ENCODE results near the gene GGA1. TPM values are rescaled to one million over a fixed set of nuclear protein-coding genes. Genes with fewer than 3 reads are reported as not detected.

The GGA1 gene
- total and polyA plus RNA-seq, 11 donors: 22.7 to 45.7 (median 27.4) TPM

- intact Hi-C loops (cut with DNase I): loop anchor here in 1 of 10 donors (10.0 kb wide), 1 partner anchor 263 kb away; no protein-coding TSS in a partner anchor
- Histone ChIP-seq H3K36me3 (no peaks in the 10 kb centered on the region), H3K27ac (no peak overlapping the region), H3K4me1 (peaks cover 0 to 32% (median 4%) of the 10 kb centered on the region in 12 donors), H3K9me3 (no peaks in the 10 kb centered on the region), H3K4me3 (no peak overlapping the region), H3K27me3 (no peaks in the 10 kb centered on the region)
- TF ChIP-seq CTCF (IDR thresholded peaks at IDR 0.05) (no peak), POLR2A (IDR thresholded peaks at IDR 0.05) (no peak)
- WGBS, 4 donors: 92 to 97% (median 93%) methylated on average over 5 of the region's 5 CpGs
- no peak for ATAC-seq
- no peak for DNase-seq
Measured at GRCh38 chr22:37578002-37578401, 30.6 kb upstream of the GGA1 start.

GRCh38 chr22:37581504-37581903 is 27.1 kb upstream of the GGA1 start:
- ATAC-seq (peak; percentile 79 to 92 (median 88)), DNase-seq (peak; percentile 39 to 82 (median 76))
- peak overlapping the region in 2 of 12 donors; percentile 13 to 32 for H3K27ac ChIP-seq
- TF ChIP-seq POLR2A (IDR thresholded peaks at IDR 0.05) (no peak), CTCF (IDR thresholded peaks at IDR 0.05) (no peak)
- 9 to 23% (median 17%) methylated on average over 9 of the region's 9 CpGs for WGBS, 4 donors
- no peak overlapping the region for H3K4me3 ChIP-seq
- no peaks in the 10 kb centered on the region for H3K27me3 ChIP-seq
- intact Hi-C loops (cut with DNase I): no loop called here
- no peaks in the 10 kb centered on the region for H3K36me3 ChIP-seq
- no peaks in the 10 kb centered on the region for H3K9me3 ChIP-seq
- H3K4me1 ChIP-seq: peaks cover 0 to 32% (median 4%) of the 10 kb centered on the region in 12 donors

GRCh38 chr22:37582526-37582925 is 26.1 kb upstream of the GGA1 start:
- DNase-seq (no peak), ATAC-seq (no peak)
- no peaks in the 10 kb centered on the region for H3K36me3 ChIP-seq
- H3K4me3 ChIP-seq: no peak overlapping the region
- intact Hi-C loops (cut with DNase I): no loop called here
- TF ChIP-seq CTCF (IDR thresholded peaks at IDR 0.05): no peak
- no peak for TF ChIP-seq POLR2A (IDR thresholded peaks at IDR 0.05)
- H3K27ac ChIP-seq: no peak overlapping the region
- H3K9me3 ChIP-seq: no peaks in the 10 kb centered on the region
- H3K27me3 ChIP-seq: no peaks in the 10 kb centered on the region
- H3K4me1 ChIP-seq: peaks cover 0 to 32% (median 4%) of the 10 kb centered on the region in 12 donors
- 68 to 95% (median 87%) methylated on average over 4 of the region's 4 CpGs for WGBS, 4 donors

GRCh38 chr22:37588546-37589215 is 20.0 kb upstream of the GGA1 start:
- DNase-seq (no peak), ATAC-seq (no peak)
- TF ChIP-seq CTCF (IDR thresholded peaks at IDR 0.05): no peak
- no peak for TF ChIP-seq POLR2A (IDR thresholded peaks at IDR 0.05)
- intact Hi-C loops (cut with DNase I): no loop called here
- Histone ChIP-seq H3K9me3 (no peaks in the 10 kb centered on the region), H3K27me3 (no peaks in the 10 kb centered on the region), H3K27ac (no peak overlapping the region), H3K4me1 (peaks cover 0 to 25% (median 2%) of the 10 kb centered on the region in 12 donors), H3K4me3 (no peak overlapping the region), H3K36me3 (no peaks in the 10 kb centered on the region)
- 69 to 78% (median 70%) methylated on average over 9 to 11 of the region's 11 CpGs for WGBS, 4 donors

Measured in heart left ventricle (tissue), 16 donors.